Vagina (tissue), 2 donors: ENCODE results near the gene ANAPC2.

Experiments used
- POLR2A ChIP-seq, 2 donors: fragments of 450-650 bp; IDR thresholded peaks; one replicate each; pipeline ENCODE4 v1.6.1; 2017; ENCODE audit warnings: antibody characterized with exemption in 2 of 2, mild to moderate bottlenecking in 2 of 2, moderate library complexity in 2 of 2
- POLR2AphosphoS5 ChIP-seq, 2 donors: sonication (generic); formaldehyde crosslinking; IDR thresholded peaks; one replicate each; pipeline ENCODE4 v1.9.0; 2017; ENCODE audit warnings: antibody characterized with exemption in 2 of 2, mild to moderate bottlenecking in 2 of 2, low read depth in 1 of 2; ENCODE audit not compliant: insufficient read depth in 1 of 2
- TF ChIP-seq, protein P1 (sequence below), 3 experiments: fragments of 450-650 bp in 2 of 3; fragments of 200-600 bp in 1 of 3; sonication (generic) in 1 of 3; IDR thresholded peaks; one replicate each; pipeline ENCODE4 v1.5.1; 2017 to 2019; ENCODE audit warnings: antibody characterized with exemption in 3 of 3, mild to moderate bottlenecking in 2 of 3, moderate library complexity in 2 of 3

- TF ChIP-seq, protein P1, sequence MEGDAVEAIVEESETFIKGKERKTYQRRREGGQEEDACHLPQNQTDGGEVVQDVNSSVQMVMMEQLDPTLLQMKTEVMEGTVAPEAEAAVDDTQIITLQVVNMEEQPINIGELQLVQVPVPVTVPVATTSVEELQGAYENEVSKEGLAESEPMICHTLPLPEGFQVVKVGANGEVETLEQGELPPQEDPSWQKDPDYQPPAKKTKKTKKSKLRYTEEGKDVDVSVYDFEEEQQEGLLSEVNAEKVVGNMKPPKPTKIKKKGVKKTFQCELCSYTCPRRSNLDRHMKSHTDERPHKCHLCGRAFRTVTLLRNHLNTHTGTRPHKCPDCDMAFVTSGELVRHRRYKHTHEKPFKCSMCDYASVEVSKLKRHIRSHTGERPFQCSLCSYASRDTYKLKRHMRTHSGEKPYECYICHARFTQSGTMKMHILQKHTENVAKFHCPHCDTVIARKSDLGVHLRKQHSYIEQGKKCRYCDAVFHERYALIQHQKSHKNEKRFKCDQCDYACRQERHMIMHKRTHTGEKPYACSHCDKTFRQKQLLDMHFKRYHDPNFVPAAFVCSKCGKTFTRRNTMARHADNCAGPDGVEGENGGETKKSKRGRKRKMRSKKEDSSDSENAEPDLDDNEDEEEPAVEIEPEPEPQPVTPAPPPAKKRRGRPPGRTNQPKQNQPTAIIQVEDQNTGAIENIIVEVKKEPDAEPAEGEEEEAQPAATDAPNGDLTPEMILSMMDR (IDR thresholded peaks at IDR 0.05), result no peak
- TF ChIP-seq POLR2A (IDR thresholded peaks at IDR 0.05) (no peak), POLR2AphosphoS5 (IDR thresholded peaks at IDR 0.05; ENCODE audit: insufficient read depth in 1 of 2, low read depth in 1 of 2) (no peak)
These were observed 41.8 kb downstream of the ANAPC2 start for GRCh38 chr9:137146527-137146918.
